IPS DF 6.9 (cell line): Measurements from ENCODE around the gene PPP1R10.
A peak's percentile ranks its signal among the peaks of the same experiment; 100 is the strongest.
"Not testable (repeated sequence)": the region's sequence is repeated elsewhere in the genome, so short reads cannot be mapped to it uniquely, and the experiment has no call there.

Source experiments
- DNase-seq: peaks from one replicate; pipeline ENCODE4 v3.0.0-alpha.2; 2013; ENCODE audit warnings: low read depth, low spot score
- H3K27ac ChIP-seq: one replicate; pipeline ENCODE4 v1.5.1; 2013; ENCODE audit warnings: low read length, control low read depth
- H3K27me3 ChIP-seq: 2 replicates; pipeline ENCODE4 v1.6.1; 2013; ENCODE audit warnings: mild to moderate bottlenecking, low read length; ENCODE audit not compliant: control insufficient read depth, insufficient read depth
- H3K36me3 ChIP-seq: 2 replicates; pipeline ENCODE4 v1.6.1; 2013; ENCODE audit warnings: low read length; ENCODE audit not compliant: control insufficient read depth, insufficient read depth
- H3K4me1 ChIP-seq: 2 replicates; pipeline ENCODE4 v1.6.1; 2013; ENCODE audit warnings: low read length; ENCODE audit not compliant: control insufficient read depth, insufficient read depth
- H3K4me3 ChIP-seq: 2 replicates; pipeline ENCODE4 v1.5.1; 2013; ENCODE audit warnings: mild to moderate bottlenecking, low read length
- H3K9me3 ChIP-seq: 2 replicates; pipeline ENCODE4 v1.6.1; 2013; ENCODE audit warnings: low read length, inconsistent platforms; ENCODE audit not compliant: control insufficient read depth, insufficient read depth
- WGBS: extraction: QIAGEN DNeasy Blood & Tissue Kit; methylation state at CpG from one replicate; pipeline ENCODE4 v1.1.7; 2013; ENCODE audit warnings: mixed read lengths, missing lambda C conversion rate; ENCODE audit not compliant: insufficient read length, insufficient coverage; 5-methylcytosine and 5-hydroxymethylcytosine counted together

The PPP1R10 gene

GRCh38 chr6:30616811-30617564, at the start of gene PPP1R10:
Gene PPP1R10, minus strand, starts transcription at chr6:30617243. Its CDS starts 7,299 bp downstream, at chr6:30609944.
- Histone ChIP-seq H3K36me3 (peaks cover 12% of the 10 kb centered on the region; the same call in 1 of the 2 replicates), H3K4me3 (peak within 1 kb of the TSS; percentile 81), H3K27ac (peak within 1 kb of the TSS; percentile 1), H3K4me1 (no peaks in the 10 kb centered on the region; the same call in 1 of the 2 replicates), H3K9me3 (no peaks in the 10 kb centered on the region), H3K27me3 (no peaks in the 10 kb centered on the region)
- WGBS, result no CpG with 5 or more reads among the region's 40 CpGs
- DNase-seq, result peak; percentile 100

DNA sequence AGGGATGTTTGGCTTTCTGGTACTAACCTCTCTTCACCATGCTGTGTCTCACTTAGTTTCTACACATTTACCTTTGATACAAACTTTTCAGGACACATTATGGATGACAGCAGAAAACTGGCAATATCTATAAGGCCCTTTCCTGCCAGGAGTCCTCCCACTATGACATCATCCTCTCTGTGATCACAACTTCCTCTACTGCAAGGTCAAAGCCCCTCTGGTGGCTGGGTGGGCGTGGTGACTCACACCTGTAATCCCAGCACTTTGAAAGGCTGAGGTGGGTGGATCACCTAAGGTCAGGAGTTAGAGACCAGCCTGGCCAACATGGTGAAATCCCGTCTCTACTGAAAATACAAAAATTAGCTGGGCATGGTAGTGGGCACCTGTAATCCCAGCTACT, 49.3 kb upstream of the PPP1R10 start:
- not testable (repeated sequence) for H3K27me3 ChIP-seq, H3K4me1 ChIP-seq, H3K9me3 ChIP-seq, H3K27ac ChIP-seq, DNase-seq, H3K4me3 ChIP-seq
- no CpG with 5 or more reads among the region's 2 CpGs for WGBS
- peaks cover 21% of the 10 kb centered on the region for H3K36me3 ChIP-seq

- H3K36me3 ChIP-seq, result peaks cover 21% of the 10 kb centered on the region
- no CpG with 5 or more reads among the region's 34 CpGs for WGBS
- no peak overlapping the region for H3K4me3 ChIP-seq
- H3K27ac ChIP-seq, result no peak overlapping the region
- no peaks in the 10 kb centered on the region for H3K4me1 ChIP-seq
- no peaks in the 10 kb centered on the region for H3K9me3 ChIP-seq
- DNase-seq, result no peak
- no peaks in the 10 kb centered on the region for H3K27me3 ChIP-seq
Observed at GRCh38 chr6:30664994-30665767, 48.1 kb upstream of the PPP1R10 start.

- not testable (repeated sequence) for H3K4me3 ChIP-seq, H3K9me3 ChIP-seq, H3K4me1 ChIP-seq, H3K27me3 ChIP-seq, DNase-seq, H3K27ac ChIP-seq
- H3K36me3 ChIP-seq, result peaks cover 36% of the 10 kb centered on the region
- WGBS, result no CpG with 5 or more reads among the region's 5 CpGs
Observed at GRCh38 chr6:30657922-30658321, 40.9 kb upstream of the PPP1R10 start.

DNA sequence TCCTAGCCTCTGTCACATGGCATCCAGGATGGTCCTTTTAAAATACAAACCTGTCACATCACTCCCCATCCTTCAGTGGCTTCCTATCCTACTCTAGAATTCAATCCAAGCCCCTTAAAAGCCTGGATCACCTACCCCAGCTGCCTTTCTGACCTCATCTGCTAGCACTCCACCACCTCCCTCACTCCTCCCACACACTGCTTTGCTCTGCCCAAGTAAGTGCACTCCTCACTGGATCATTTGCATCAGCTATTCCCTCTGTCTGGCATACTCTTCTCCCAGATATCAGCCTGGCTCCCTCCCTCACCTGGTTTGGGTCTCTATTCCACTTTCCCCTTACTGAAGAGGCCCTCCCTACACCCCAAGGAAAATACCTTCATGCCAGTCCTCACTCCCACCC, 40.4 kb upstream of the PPP1R10 start:
- peaks cover 35% of the 10 kb centered on the region for H3K36me3 ChIP-seq
- H3K4me1 ChIP-seq, result no peaks in the 10 kb centered on the region
- H3K27ac ChIP-seq, result no peak overlapping the region

DNA sequence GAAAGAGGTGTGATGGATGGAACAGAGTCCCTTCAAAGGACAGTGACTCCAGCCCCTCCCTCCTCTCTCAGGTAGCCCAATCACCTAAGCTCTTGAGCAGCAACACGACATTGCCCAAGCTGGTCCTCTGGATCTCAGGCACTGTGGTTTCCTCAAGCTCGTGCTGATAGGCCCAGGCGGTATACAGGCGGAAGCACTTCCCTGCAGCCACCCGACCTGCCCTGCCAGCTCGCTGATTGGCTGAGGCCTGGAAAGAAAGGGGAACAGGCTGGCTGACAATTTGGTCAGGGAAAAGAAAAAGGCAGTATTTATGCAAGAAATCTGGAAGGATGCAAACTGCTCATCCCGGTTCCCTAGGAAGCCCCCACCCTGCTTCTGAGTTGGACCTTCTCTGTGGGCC, 39.5 kb upstream of the PPP1R10 start:
- no peaks in the 10 kb centered on the region for H3K9me3 ChIP-seq
- no peaks in the 10 kb centered on the region for H3K27me3 ChIP-seq
- H3K4me3 ChIP-seq, result no peak overlapping the region
- H3K4me1 ChIP-seq, result no peaks in the 10 kb centered on the region
- DNase-seq, result no peak
- WGBS, result no CpG with 5 or more reads among the region's 7 CpGs
- H3K27ac ChIP-seq, result no peak overlapping the region
- H3K36me3 ChIP-seq, result peaks cover 34% of the 10 kb centered on the region

More for the DNA sequence above, 40.4 kb upstream of the PPP1R10 start:
- Histone ChIP-seq H3K9me3 (no peaks in the 10 kb centered on the region), H3K27me3 (no peaks in the 10 kb centered on the region), H3K4me3 (no peak overlapping the region)
- DNase-seq, result no peak

DNA sequence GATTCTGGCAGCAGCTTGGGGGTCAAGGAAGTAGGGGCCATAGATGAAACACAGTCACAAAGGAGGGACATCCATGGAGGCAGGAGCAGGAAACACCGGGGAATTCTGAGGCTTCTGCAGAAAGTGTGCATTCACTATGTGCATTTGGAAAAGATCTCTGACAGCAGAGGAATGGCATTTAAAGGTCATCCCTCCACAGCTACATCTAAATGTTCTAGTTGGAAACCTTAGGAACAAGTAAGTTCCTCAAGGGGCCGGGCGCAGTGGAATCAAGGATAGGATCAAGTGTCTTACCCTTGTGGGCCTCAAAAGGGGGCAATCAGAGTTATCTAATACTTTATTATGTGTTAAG, 38.7 kb upstream of the PPP1R10 start:
- Histone ChIP-seq H3K4me1 (no peaks in the 10 kb centered on the region), H3K36me3 (peaks cover 34% of the 10 kb centered on the region), H3K27ac (no peak overlapping the region), H3K4me3 (no peak overlapping the region), H3K27me3 (no peaks in the 10 kb centered on the region), H3K9me3 (no peaks in the 10 kb centered on the region)
- DNase-seq, result no peak
- no CpG with 5 or more reads among the region's 3 CpGs for WGBS

GRCh38 chr6:30654798-30655742, 38.0 kb upstream of the PPP1R10 start:
- peaks cover 34% of the 10 kb centered on the region for H3K36me3 ChIP-seq
- H3K4me3 ChIP-seq, result no peak overlapping the region
- no peaks in the 10 kb centered on the region for H3K27me3 ChIP-seq
- H3K27ac ChIP-seq, result no peak overlapping the region
- no peaks in the 10 kb centered on the region for H3K4me1 ChIP-seq
- no peak for DNase-seq
- H3K9me3 ChIP-seq, result no peaks in the 10 kb centered on the region
- WGBS, result no CpG with 5 or more reads among the region's 19 CpGs

DNA sequence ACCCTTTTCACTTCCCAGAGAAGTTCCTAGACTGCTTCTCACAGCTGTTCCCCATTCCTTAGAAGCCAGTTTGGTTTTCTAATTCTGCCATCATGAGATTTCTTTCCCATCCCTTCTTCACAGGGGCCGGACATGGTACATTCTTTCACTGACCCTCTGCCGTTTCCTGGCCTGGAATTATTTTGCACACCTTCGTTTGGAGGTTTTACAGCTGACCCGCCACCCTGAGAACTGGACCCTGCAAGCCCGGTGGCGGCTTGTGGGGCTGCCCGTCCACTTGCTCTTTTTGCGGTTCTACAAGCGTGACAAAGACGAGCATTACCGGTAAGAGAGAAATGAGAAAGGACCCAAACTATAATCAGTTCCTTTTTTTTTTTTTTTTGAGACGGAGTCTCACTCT, 34.1 kb upstream of the PPP1R10 start:
- Histone ChIP-seq H3K36me3 (peaks cover 21% of the 10 kb centered on the region), H3K27ac (no peak overlapping the region), H3K4me3 (no peak overlapping the region), H3K4me1 (peaks cover 2% of the 10 kb centered on the region; the same call in 1 of the 2 replicates), H3K27me3 (no peaks in the 10 kb centered on the region), H3K9me3 (no peaks in the 10 kb centered on the region)
- no peak for DNase-seq
- WGBS, result no CpG with 5 or more reads among the region's 12 CpGs
